IMR-90 (cell line): ENCODE results near the gene AGPAT3.

Experiments
- BHLHE40 ChIP-seq: fragments of 150-350 bp; IDR thresholded peaks from 2 replicates; pipeline ENCODE4 v1.6.1; 2016; ENCODE audit warnings: mild to moderate bottlenecking, low read depth, low read length
- CEBPB ChIP-seq: IDR thresholded peaks from 2 replicates; pipeline ENCODE4 v1.6.1; 2012; ENCODE audit warnings: low read depth, low read length, improper control_type of control experiment
- CHD1 ChIP-seq: IDR thresholded peaks from 2 replicates; pipeline ENCODE4 v1.6.1; 2012; ENCODE audit warnings: low read depth, low read length, improper control_type of control experiment
- CTCF ChIP-seq: conservative IDR thresholded peaks from 2 replicates; pipeline ENCODE4 v1.5.1; 2012; ENCODE audit warnings: mild to moderate bottlenecking, low read depth, low read length, improper control_type of control experiment
- FOS ChIP-seq: fragments of 150-350 bp; IDR thresholded peaks from 2 replicates; pipeline ENCODE4 v1.6.1; 2016; ENCODE audit warnings: low read depth, low read length
- MXI1 ChIP-seq: IDR thresholded peaks from 2 replicates; pipeline ENCODE4 v1.6.1; 2012; ENCODE audit warnings: low read depth, mild to moderate bottlenecking, low read length, moderate library complexity, borderline replicate concordance
- NFE2L2 ChIP-seq: fragments of 150-350 bp; IDR thresholded peaks from 2 replicates; pipeline ENCODE4 v1.6.1; 2016; ENCODE audit warnings: low read depth, mild to moderate bottlenecking, low read length
- POLR2A ChIP-seq: IDR thresholded peaks from 2 replicates; pipeline ENCODE4 v1.6.1; 2012; ENCODE audit warnings: mild to moderate bottlenecking, low read depth, low read length
- RAD21 ChIP-seq: IDR thresholded peaks from 2 replicates; pipeline ENCODE4 v1.6.1; 2012; ENCODE audit warnings: low read length, improper control_type of control experiment
- RCOR1 ChIP-seq: IDR thresholded peaks from 2 replicates; pipeline ENCODE4 v1.6.1; 2012; ENCODE audit warnings: mild to moderate bottlenecking, low read length, improper control_type of control experiment; ENCODE audit not compliant: insufficient replicate concordance
- RFX5 ChIP-seq: IDR thresholded peaks from 2 replicates; pipeline ENCODE4 v1.8.0; 2012; ENCODE audit warnings: low read depth, mild to moderate bottlenecking, low read length, moderate library complexity
- SMC3 ChIP-seq: fragments of 150-350 bp; IDR thresholded peaks from 2 replicates; pipeline ENCODE4 v1.6.1; 2016; ENCODE audit warnings: low read depth, mild to moderate bottlenecking, antibody characterized with exemption, low read length, moderate library complexity
- TF ChIP-seq, protein P1 (sequence below): fragments of 150-350 bp; IDR thresholded peaks from 2 replicates; pipeline ENCODE4 v1.6.1; 2017; ENCODE audit warnings: mild to moderate bottlenecking, antibody characterized with exemption, low read length, low read depth
- TF ChIP-seq, protein P2 (sequence below): fragments of 150-350 bp; IDR thresholded peaks from 2 replicates; pipeline ENCODE4 v1.6.1; 2016; ENCODE audit warnings: low read depth, mild to moderate bottlenecking, low read length, moderate library complexity, borderline replicate concordance

- TF ChIP-seq, protein P1, sequence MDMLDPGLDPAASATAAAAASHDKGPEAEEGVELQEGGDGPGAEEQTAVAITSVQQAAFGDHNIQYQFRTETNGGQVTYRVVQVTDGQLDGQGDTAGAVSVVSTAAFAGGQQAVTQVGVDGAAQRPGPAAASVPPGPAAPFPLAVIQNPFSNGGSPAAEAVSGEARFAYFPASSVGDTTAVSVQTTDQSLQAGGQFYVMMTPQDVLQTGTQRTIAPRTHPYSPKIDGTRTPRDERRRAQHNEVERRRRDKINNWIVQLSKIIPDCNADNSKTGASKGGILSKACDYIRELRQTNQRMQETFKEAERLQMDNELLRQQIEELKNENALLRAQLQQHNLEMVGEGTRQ: no peak
- TF ChIP-seq POLR2A (no peak), CTCF (no peak), RFX5 (no peak), RAD21 (no peak), BHLHE40 (no peak), MXI1 (no peak), RCOR1 (no peak), FOS (no peak), CHD1 (no peak), NFE2L2 (no peak), SMC3 (no peak), CEBPB (no peak)
- TF ChIP-seq, protein P2, sequence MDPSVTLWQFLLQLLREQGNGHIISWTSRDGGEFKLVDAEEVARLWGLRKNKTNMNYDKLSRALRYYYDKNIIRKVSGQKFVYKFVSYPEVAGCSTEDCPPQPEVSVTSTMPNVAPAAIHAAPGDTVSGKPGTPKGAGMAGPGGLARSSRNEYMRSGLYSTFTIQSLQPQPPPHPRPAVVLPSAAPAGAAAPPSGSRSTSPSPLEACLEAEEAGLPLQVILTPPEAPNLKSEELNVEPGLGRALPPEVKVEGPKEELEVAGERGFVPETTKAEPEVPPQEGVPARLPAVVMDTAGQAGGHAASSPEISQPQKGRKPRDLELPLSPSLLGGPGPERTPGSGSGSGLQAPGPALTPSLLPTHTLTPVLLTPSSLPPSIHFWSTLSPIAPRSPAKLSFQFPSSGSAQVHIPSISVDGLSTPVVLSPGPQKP: no peak
Measured at GRCh38 chr21:43951911-43952703, 87.1 kb downstream of the AGPAT3 start.
